Measurements from ENCODE around the gene DNM3.

GRCh38 chr1:172350856-172351255 is 509.6 kb downstream of the DNM3 start:
- TF ChIP-seq SIX5 (IDR thresholded peaks at IDR 0.05; ENCODE audit: low read depth, low read length) = no peak
- TF ChIP-seq RFX5 (IDR thresholded peaks at IDR 0.05; ENCODE audit: borderline replicate concordance, low read depth, low read length) = no peak
- TF ChIP-seq SIRT6 (IDR thresholded peaks at IDR 0.05; ENCODE audit: low read length) = no peak
- TF ChIP-seq SP1 (IDR thresholded peaks at IDR 0.05; ENCODE audit: low read depth, low read length) = no peak
- no peak for TF ChIP-seq CTCF (IDR thresholded peaks at IDR 0.05; ENCODE audit: control extremely low read depth in 1 of 3, insufficient read depth in 1 of 3, low read depth in 1 of 3, low read length in 3 of 3)
- TF ChIP-seq YY1 (IDR thresholded peaks at IDR 0.05; ENCODE audit: low read depth, low read length) = no peak

All from H1 (cell line).